HepG2 (cell line): ENCODE data around the gene ATP5MG. TPM values are rescaled to one million over a fixed set of nuclear protein-coding genes. Genes with fewer than 3 reads are reported as not detected.

Experiments
- LRRFIP1 ChIP-seq: sonication (generic); formaldehyde crosslinking; conservative IDR thresholded peaks from 2 replicates; pipeline ENCODE4 v1.4.0; 2020; ENCODE audit warnings: missing genetic modification reagents
- SALL1 ChIP-seq: sonication (generic); formaldehyde crosslinking; IDR thresholded peaks from 2 replicates; pipeline ENCODE4 v1.8.0; 2022; ENCODE audit warnings: mild to moderate bottlenecking, missing genetic modification reagents
- SOX6 ChIP-seq, 2 experiments: fragments of 450-650 bp in 1 of 2; sonication (generic) in 1 of 2; formaldehyde crosslinking in 1 of 2; IDR thresholded peaks; 2 replicates each; pipeline versions ENCODE4 v1.4.0 to v1.6.1; 2017 to 2020; ENCODE audit warnings: antibody characterized with exemption in 1 of 2, mild to moderate bottlenecking in 1 of 2, missing genetic modification reagents in 1 of 2
- ZBED4 ChIP-seq: sonication (generic); formaldehyde crosslinking; IDR thresholded peaks from 2 replicates; pipeline ENCODE4 v1.4.0; 2020; ENCODE audit warnings: missing genetic modification reagents, borderline replicate concordance
- ZBTB2 ChIP-seq: sonication (generic); formaldehyde crosslinking; IDR thresholded peaks from 2 replicates; pipeline ENCODE4 v1.8.0; 2022; ENCODE audit warnings: low read depth, missing genetic modification reagents
- ZNF12 ChIP-seq: sonication (generic); formaldehyde crosslinking; IDR thresholded peaks from 2 replicates; pipeline ENCODE4 v1.5.0; 2020; ENCODE audit warnings: missing genetic modification reagents
- polyA plus RNA-seq, 8 experiments: library from polyadenylated mRNA; depleted of rRNA in 3 of 8; stranded (reverse) in 7 of 8; unstranded in 1 of 8; fragments of >200 nt; fragmentation: Illumina TruSeq in 4 of 8; extraction: Trizol in 4 of 8; gene quantifications; 2 replicates each; pipeline versions ENCODE4 v1.2.1 to v1.2.3, GENCODE V29; 2011 to 2016; ENCODE audit warnings: low read depth in 4 of 8, missing spikeins in 1 of 8, mixed read lengths in 1 of 8; ENCODE audit not compliant: insufficient read depth in 1 of 8
- total RNA-seq, 5 experiments: library from RNA; depleted of rRNA; stranded (reverse); fragments of >200 nt; fragmentation: Illumina TruSeq; extraction: Trizol; gene quantifications; 2 replicates each; pipeline ENCODE4 v1.2.3, GENCODE V29; 2016; ENCODE audit warnings: low read depth in 1 of 5
- TF ChIP-seq, protein P1 (sequence below), 2 experiments: sonication (generic) in 1 of 2; formaldehyde crosslinking in 1 of 2; IDR thresholded peaks; 2 replicates each; pipeline versions ENCODE4 v1.4.0 to v1.6.1; 2016 to 2020; ENCODE audit warnings: borderline replicate concordance in 1 of 2, low read depth in 1 of 2, mild to moderate bottlenecking in 1 of 2, missing genetic modification reagents in 1 of 2
- TF ChIP-seq, protein P2 (sequence below): sonication (generic); formaldehyde crosslinking; IDR thresholded peaks from 2 replicates; pipeline ENCODE4 v1.9.0; 2021; ENCODE audit warnings: missing genetic modification reagents, borderline replicate concordance
- TF ChIP-seq, protein P3 (sequence below): sonication (generic); formaldehyde crosslinking; IDR thresholded peaks from 2 replicates; pipeline ENCODE4 v1.4.0; 2020; ENCODE audit warnings: missing genetic modification reagents, borderline replicate concordance

Gene ATP5MG
- total and polyA plus RNA-seq, 2 of the 13 experiments (the other 11 are each of a cell fraction or from before 2014, with no cell fraction given) = 260 to 320 TPM

DNA sequence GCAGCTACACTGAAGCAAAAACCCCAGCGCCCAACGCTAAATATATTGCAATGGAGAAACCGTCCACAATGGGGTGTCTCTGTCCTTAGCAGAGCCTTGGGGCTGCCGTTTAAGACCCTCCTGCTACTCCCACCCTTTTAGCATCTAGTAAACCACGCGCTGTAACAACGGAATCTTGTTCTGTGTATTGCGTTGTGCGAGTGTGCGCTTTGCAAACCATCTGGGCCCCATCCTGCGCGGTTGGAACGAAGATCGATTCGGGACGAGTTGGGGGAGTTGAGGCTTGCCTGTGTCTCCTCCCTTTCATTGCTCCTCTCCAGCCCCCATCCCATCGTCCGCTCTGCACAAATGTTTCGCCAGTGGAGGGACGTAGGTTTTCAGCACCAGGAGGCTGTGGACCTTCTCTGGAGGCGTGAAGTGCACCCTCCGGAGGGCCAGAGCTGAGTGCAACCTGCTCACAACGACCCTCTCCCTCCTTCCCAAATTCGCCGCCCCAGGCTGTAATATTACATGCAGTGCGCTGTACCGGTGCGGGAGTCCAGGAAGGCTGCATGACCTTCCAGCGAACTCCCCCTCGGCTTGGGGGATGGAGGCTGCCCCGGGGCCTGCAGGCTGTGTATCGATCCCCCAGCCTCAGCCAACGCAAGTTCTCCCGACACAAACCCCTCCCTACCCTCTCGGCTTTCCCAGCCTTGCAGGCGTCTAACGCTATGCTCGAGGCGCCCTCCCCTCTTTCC, 33.3 kb downstream of the ATP5MG start (continued):
- TF ChIP-seq ZBED4 = 0 out of 2 replicates have a peak, but pooled peaks have one; percentile 36
- TF ChIP-seq ZNF12 (CRISPR knock-in tag) = no peak
- TF ChIP-seq, protein P1, sequence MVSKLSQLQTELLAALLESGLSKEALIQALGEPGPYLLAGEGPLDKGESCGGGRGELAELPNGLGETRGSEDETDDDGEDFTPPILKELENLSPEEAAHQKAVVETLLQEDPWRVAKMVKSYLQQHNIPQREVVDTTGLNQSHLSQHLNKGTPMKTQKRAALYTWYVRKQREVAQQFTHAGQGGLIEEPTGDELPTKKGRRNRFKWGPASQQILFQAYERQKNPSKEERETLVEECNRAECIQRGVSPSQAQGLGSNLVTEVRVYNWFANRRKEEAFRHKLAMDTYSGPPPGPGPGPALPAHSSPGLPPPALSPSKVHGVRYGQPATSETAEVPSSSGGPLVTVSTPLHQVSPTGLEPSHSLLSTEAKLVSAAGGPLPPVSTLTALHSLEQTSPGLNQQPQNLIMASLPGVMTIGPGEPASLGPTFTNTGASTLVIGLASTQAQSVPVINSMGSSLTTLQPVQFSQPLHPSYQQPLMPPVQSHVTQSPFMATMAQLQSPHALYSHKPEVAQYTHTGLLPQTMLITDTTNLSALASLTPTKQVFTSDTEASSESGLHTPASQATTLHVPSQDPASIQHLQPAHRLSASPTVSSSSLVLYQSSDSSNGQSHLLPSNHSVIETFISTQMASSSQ (IDR thresholded peaks at IDR 0.05; ENCODE audit: low read depth) = no peak
- TF ChIP-seq, protein P1 (CRISPR knock-in tag; IDR thresholded peaks at IDR 0.05; ENCODE audit: borderline replicate concordance) = no peak
- no peak for TF ChIP-seq LRRFIP1 (CRISPR knock-in tag)
- TF ChIP-seq, protein P2, sequence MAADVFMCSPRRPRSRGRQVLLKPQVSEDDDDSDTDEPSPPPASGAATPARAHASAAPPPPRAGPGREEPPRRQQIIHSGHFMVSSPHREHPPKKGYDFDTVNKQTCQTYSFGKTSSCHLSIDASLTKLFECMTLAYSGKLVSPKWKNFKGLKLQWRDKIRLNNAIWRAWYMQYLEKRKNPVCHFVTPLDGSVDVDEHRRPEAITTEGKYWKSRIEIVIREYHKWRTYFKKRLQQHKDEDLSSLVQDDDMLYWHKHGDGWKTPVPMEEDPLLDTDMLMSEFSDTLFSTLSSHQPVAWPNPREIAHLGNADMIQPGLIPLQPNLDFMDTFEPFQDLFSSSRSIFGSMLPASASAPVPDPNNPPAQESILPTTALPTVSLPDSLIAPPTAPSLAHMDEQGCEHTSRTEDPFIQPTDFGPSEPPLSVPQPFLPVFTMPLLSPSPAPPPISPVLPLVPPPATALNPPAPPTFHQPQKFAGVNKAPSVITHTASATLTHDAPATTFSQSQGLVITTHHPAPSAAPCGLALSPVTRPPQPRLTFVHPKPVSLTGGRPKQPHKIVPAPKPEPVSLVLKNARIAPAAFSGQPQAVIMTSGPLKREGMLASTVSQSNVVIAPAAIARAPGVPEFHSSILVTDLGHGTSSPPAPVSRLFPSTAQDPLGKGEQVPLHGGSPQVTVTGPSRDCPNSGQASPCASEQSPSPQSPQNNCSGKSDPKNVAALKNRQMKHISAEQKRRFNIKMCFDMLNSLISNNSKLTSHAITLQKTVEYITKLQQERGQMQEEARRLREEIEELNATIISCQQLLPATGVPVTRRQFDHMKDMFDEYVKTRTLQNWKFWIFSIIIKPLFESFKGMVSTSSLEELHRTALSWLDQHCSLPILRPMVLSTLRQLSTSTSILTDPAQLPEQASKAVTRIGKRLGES (CRISPR knock-in tag) = no peak
- no peak for TF ChIP-seq ZBTB2 (CRISPR knock-in tag)
- TF ChIP-seq SOX6 (IDR thresholded peaks at IDR 0.05) = no peak
- no peak for TF ChIP-seq SOX6 (CRISPR knock-in tag; IDR thresholded peaks at IDR 0.05)
- TF ChIP-seq SALL1 = peak; percentile 68
- TF ChIP-seq, protein P3, sequence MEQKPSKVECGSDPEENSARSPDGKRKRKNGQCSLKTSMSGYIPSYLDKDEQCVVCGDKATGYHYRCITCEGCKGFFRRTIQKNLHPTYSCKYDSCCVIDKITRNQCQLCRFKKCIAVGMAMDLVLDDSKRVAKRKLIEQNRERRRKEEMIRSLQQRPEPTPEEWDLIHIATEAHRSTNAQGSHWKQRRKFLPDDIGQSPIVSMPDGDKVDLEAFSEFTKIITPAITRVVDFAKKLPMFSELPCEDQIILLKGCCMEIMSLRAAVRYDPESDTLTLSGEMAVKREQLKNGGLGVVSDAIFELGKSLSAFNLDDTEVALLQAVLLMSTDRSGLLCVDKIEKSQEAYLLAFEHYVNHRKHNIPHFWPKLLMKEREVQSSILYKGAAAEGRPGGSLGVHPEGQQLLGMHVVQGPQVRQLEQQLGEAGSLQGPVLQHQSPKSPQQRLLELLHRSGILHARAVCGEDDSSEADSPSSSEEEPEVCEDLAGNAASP (CRISPR knock-in tag) = no peak; the same call in 1 of the 2 replicates
